GM23248 (cell line): ENCODE data around the gene MYLK2. TPM values are rescaled to one million over a fixed set of nuclear protein-coding genes. Genes with fewer than 3 reads are reported as not detected.
A peak's percentile ranks its signal among the peaks of the same experiment; 100 is the strongest.

Experiments used
- DNase-seq: peaks from one replicate; pipeline ENCODE4 v3.0.0-alpha.2; 2015
- H2AFZ ChIP-seq: fragments of 200-600 bp; sonication (generic); 2 replicates; pipeline ENCODE4 v1.6.1; 2016; ENCODE audit warnings: antibody characterized with exemption
- H3F3A ChIP-seq: fragments of 200-600 bp; sonication (generic); 2 replicates; pipeline ENCODE4 v1.6.1; 2016; ENCODE audit warnings: mild to moderate bottlenecking, antibody characterized with exemption, mixed run types; ENCODE audit not compliant: insufficient read depth
- H3K27ac ChIP-seq: fragments of 200-600 bp; sonication (generic); 2 replicates; pipeline ENCODE4 v1.5.1; 2016; ENCODE audit warnings: mild to moderate bottlenecking
- H3K27me3 ChIP-seq: fragments of 200-600 bp; sonication (generic); replicated peaks from 2 replicates; pipeline ENCODE4 v1.6.1; 2016; ENCODE audit warnings: mild to moderate bottlenecking; ENCODE audit not compliant: insufficient read depth
- H3K36me3 ChIP-seq: fragments of 200-600 bp; sonication (generic); 2 replicates; pipeline ENCODE4 v1.6.1; 2016; ENCODE audit warnings: low read depth, mild to moderate bottlenecking
- H3K4me1 ChIP-seq: fragments of 200-600 bp; sonication (generic); 2 replicates; pipeline ENCODE4 v1.6.1; 2016; ENCODE audit warnings: mild to moderate bottlenecking; ENCODE audit not compliant: insufficient read depth
- H3K4me2 ChIP-seq: fragments of 200-600 bp; sonication (generic); one replicate; pipeline ENCODE4 v1.6.1; 2016; ENCODE audit warnings: mild to moderate bottlenecking; ENCODE audit not compliant: unreplicated experiment
- H3K4me3 ChIP-seq: fragments of 200-600 bp; sonication (generic); 2 replicates; pipeline ENCODE4 v1.5.1; 2016; ENCODE audit warnings: mild to moderate bottlenecking
- H3K79me2 ChIP-seq: fragments of 200-600 bp; sonication (generic); 2 replicates; pipeline ENCODE4 v1.6.1; 2016; ENCODE audit warnings: mild to moderate bottlenecking; ENCODE audit not compliant: insufficient read depth
- H3K9ac ChIP-seq: fragments of 200-600 bp; sonication (generic); 2 replicates; pipeline ENCODE4 v1.6.1; 2016; ENCODE audit warnings: mild to moderate bottlenecking
- H3K9me2 ChIP-seq: fragments of 200-600 bp; sonication (generic); 2 replicates; pipeline ENCODE4 v1.6.1; 2016; ENCODE audit warnings: mixed run types, mild to moderate bottlenecking, moderate library complexity; ENCODE audit not compliant: insufficient read depth
- H3K9me3 ChIP-seq: fragments of 200-600 bp; sonication (generic); one replicate; pipeline ENCODE4 v1.6.1; 2017; ENCODE audit warnings: low read depth
- H4K20me1 ChIP-seq: fragments of 200-600 bp; sonication (generic); 2 replicates; pipeline ENCODE4 v1.6.0; 2016; ENCODE audit not compliant: insufficient read depth
- EZH2 ChIP-seq: fragments of 200-600 bp; sonication (generic); IDR thresholded peaks from 2 replicates; pipeline ENCODE4 v1.6.1; 2018; ENCODE audit warnings: antibody characterized with exemption, mild to moderate bottlenecking; ENCODE audit not compliant: insufficient read depth, poor library complexity, severe bottlenecking
- EZH2phosphoT487 ChIP-seq: fragments of 200-600 bp; sonication (generic); IDR thresholded peaks from 2 replicates; pipeline ENCODE4 v1.6.1; 2018; ENCODE audit warnings: antibody characterized with exemption, moderate library complexity, mild to moderate bottlenecking, low read depth; ENCODE audit not compliant: insufficient read depth
- WGBS, 2 experiments: methylation state at CpG; one replicate each; pipeline ENCODE4 v1.1.6; 2015 to 2017; ENCODE audit warnings: low lambda C conversion rate in 2 of 2, low coverage in 1 of 2; ENCODE audit errors: missing lambda C conversion rate in 2 of 2; 5-methylcytosine and 5-hydroxymethylcytosine counted together
- in situ Hi-C: fragments of 300-500 bp; cut with MboI; formaldehyde crosslinking; loops from 2 replicates; pipeline ENCODE4 v1.15.0; 2020
- polyA plus RNA-seq: library from polyadenylated mRNA; unstranded; fragments of >200 nt; fragmentation: Nextera tagmentation; extraction: Ambion mirVana; gene quantifications from 2 replicates; pipeline ENCODE4 v1.2.1, GENCODE V29; 2016
- total RNA-seq: library from RNA; depleted of rRNA; stranded (reverse); fragments of >200 nt; shearing (Covaris generic); gene quantifications from 2 replicates; pipeline ENCODE4 v1.2.3, GENCODE V29; 2014

Gene MYLK2
- total and polyA plus RNA-seq, 2 experiments from 2014 or later: not detected

GRCh38 chr20:31840906-31841816, 22.0 kb downstream of the MYLK2 start:
- H3K27ac ChIP-seq: no peak overlapping the region
- no peak overlapping the region for H2AFZ ChIP-seq
- H3K9me3 ChIP-seq: no peaks in the 10 kb centered on the region
- no peaks in the 10 kb centered on the region for H3K27me3 ChIP-seq
- TF ChIP-seq EZH2phosphoT487: no peak
- TF ChIP-seq EZH2: no peak
- in situ Hi-C loops: no loop called here
- DNase-seq: peak; percentile 58
- H3K36me3 ChIP-seq: no peaks in the 10 kb centered on the region
- peaks cover 44% of the 10 kb centered on the region for H3K4me1 ChIP-seq
- no peaks in the 10 kb centered on the region for H4K20me1 ChIP-seq
- WGBS, 2 experiments: 68 to 72% methylated on average over 14 to 15 of the region's 15 CpGs
- no peak overlapping the region for H3K9ac ChIP-seq
- H3K79me2 ChIP-seq: no peaks in the 10 kb centered on the region
- H3K4me3 ChIP-seq: no peak overlapping the region
- no peaks in the 10 kb centered on the region for H3K9me2 ChIP-seq
- H3F3A ChIP-seq: peaks cover 24% of the 10 kb centered on the region
- no peak overlapping the region for H3K4me2 ChIP-seq

- H3K9me2 ChIP-seq: no peaks in the 10 kb centered on the region
- 0 out of 2 replicates have a peak, but pooled peaks cover under 1% of the 10 kb centered on the region for H3K27me3 ChIP-seq
- H2AFZ ChIP-seq: no peak overlapping the region
- DNase-seq: peak; percentile 85
- H3F3A ChIP-seq: peaks cover 18% of the 10 kb centered on the region
- H3K9me3 ChIP-seq: no peaks in the 10 kb centered on the region
- no peaks in the 10 kb centered on the region for H3K79me2 ChIP-seq
- peaks cover 36% of the 10 kb centered on the region for H3K4me1 ChIP-seq
- peak overlapping the region; percentile 9; the same call in 1 of the 2 replicates for H3K9ac ChIP-seq
- no peaks in the 10 kb centered on the region for H4K20me1 ChIP-seq
- in situ Hi-C loops: no loop called here
- no peak overlapping the region for H3K4me2 ChIP-seq
- no peaks in the 10 kb centered on the region for H3K36me3 ChIP-seq
- H3K27ac ChIP-seq: no peak overlapping the region
- no peak for TF ChIP-seq EZH2
- TF ChIP-seq EZH2phosphoT487: no peak
- 49 to 61% methylated on average over 7 to 8 of the region's 8 CpGs for WGBS, 2 experiments
- no peak overlapping the region for H3K4me3 ChIP-seq
Observed at GRCh38 chr20:31841928-31842327, 22.8 kb downstream of the MYLK2 start.

GRCh38 chr20:31842471-31843157, 23.5 kb downstream of the MYLK2 start:
- peak; percentile 51 for DNase-seq
- Histone ChIP-seq H4K20me1 (no peaks in the 10 kb centered on the region), H2AFZ (no peak overlapping the region), H3K4me2 (peak overlapping the region; percentile 29), H3K9me3 (no peaks in the 10 kb centered on the region), H3K9me2 (no peaks in the 10 kb centered on the region), H3K27me3 (peaks cover 7% of the 10 kb centered on the region; the same call in 1 of the 2 replicates), H3K4me3 (no peak overlapping the region), H3K27ac (no peak overlapping the region; the same call in 1 of the 2 replicates), H3K36me3 (no peaks in the 10 kb centered on the region), H3K4me1 (peaks cover 29% of the 10 kb centered on the region), H3K79me2 (no peaks in the 10 kb centered on the region), H3F3A (peaks cover 11% of the 10 kb centered on the region; the same call in 1 of the 2 replicates), H3K9ac (peak overlapping the region; percentile 37)
- 60% methylated on average over 11 to 12 of the region's 12 CpGs for WGBS, 2 experiments
- in situ Hi-C loops: no loop called here
- TF ChIP-seq EZH2phosphoT487 (no peak), EZH2 (no peak)

GRCh38 chr20:31843288-31843687, 24.1 kb downstream of the MYLK2 start:
- H3K9me3 ChIP-seq: no peaks in the 10 kb centered on the region
- 90 to 93% methylated on average over 6 of the region's 6 CpGs for WGBS, 2 experiments

More at GRCh38 chr20:31843288-31843687, 24.1 kb downstream of the MYLK2 start:
- DNase-seq: no peak
- H3K36me3 ChIP-seq: no peaks in the 10 kb centered on the region
- TF ChIP-seq EZH2phosphoT487 (no peak), EZH2 (no peak)
- H3K27ac ChIP-seq: no peak overlapping the region
- H4K20me1 ChIP-seq: no peaks in the 10 kb centered on the region
- H3K27me3 ChIP-seq: peaks cover 9% of the 10 kb centered on the region; the same call in 1 of the 2 replicates
- no peak overlapping the region for H3K4me2 ChIP-seq
- H3K4me1 ChIP-seq: peaks cover 23% of the 10 kb centered on the region
- H3K9ac ChIP-seq: no peak overlapping the region
- no peaks in the 10 kb centered on the region for H3K9me2 ChIP-seq
- in situ Hi-C loops: no loop called here
- no peak overlapping the region for H2AFZ ChIP-seq
- no peaks in the 10 kb centered on the region for H3K79me2 ChIP-seq
- no peak overlapping the region for H3K4me3 ChIP-seq
- 0 out of 2 replicates have a peak, but pooled peaks cover 5% of the 10 kb centered on the region for H3F3A ChIP-seq
